ENCODE results near the gene DCAF5. TPM values are rescaled to one million over a fixed set of nuclear protein-coding genes. Genes with fewer than 3 reads are reported as not detected.
"Not testable (repeated sequence)": the region's sequence is repeated elsewhere in the genome, so short reads cannot be mapped to it uniquely, and the experiment has no call there.

The DCAF5 gene
- total RNA-seq, 1 donor from 2014 or later = 56.6 TPM

GRCh38 chr14:69170839-69171238 is 17.9 kb upstream of the DCAF5 start:
- Mint-ChIP-seq H3K4me3 (ENCODE audit: unreplicated experiment) (no peak overlapping the region), H3K27me3 (ENCODE audit: unreplicated experiment) (peaks cover 3% of the 10 kb centered on the region), H3K36me3 (ENCODE audit: unreplicated experiment) (no peaks in the 10 kb centered on the region), H3K9me3 (ENCODE audit: unreplicated experiment) (no peaks in the 10 kb centered on the region), H3K4me1 (ENCODE audit: low read depth, unreplicated experiment) (no peaks in the 10 kb centered on the region), H3K27ac (ENCODE audit: unreplicated experiment) (no peak overlapping the region)
- TF ChIP-seq CTCF (IDR thresholded peaks at IDR 0.05; ENCODE audit: partially characterized antibody, unreplicated experiment) = no peak
- no peak for DNase-seq

GRCh38 chr14:69165787-69166186 is 12.9 kb upstream of the DCAF5 start:
- not testable (repeated sequence) for H3K4me1 Mint-ChIP-seq (ENCODE audit: low read depth, unreplicated experiment); H3K4me3 Mint-ChIP-seq (ENCODE audit: unreplicated experiment); H3K27me3 Mint-ChIP-seq (ENCODE audit: unreplicated experiment); DNase-seq; H3K36me3 Mint-ChIP-seq (ENCODE audit: unreplicated experiment); H3K9me3 Mint-ChIP-seq (ENCODE audit: unreplicated experiment); H3K27ac Mint-ChIP-seq (ENCODE audit: unreplicated experiment)

- Mint-ChIP-seq H3K9me3 (ENCODE audit: unreplicated experiment) (peaks cover 5% of the 10 kb centered on the region), H3K36me3 (ENCODE audit: unreplicated experiment) (no peaks in the 10 kb centered on the region), H3K27ac (ENCODE audit: unreplicated experiment) (no peak overlapping the region), H3K4me1 (ENCODE audit: low read depth, unreplicated experiment) (no peaks in the 10 kb centered on the region), H3K4me3 (ENCODE audit: unreplicated experiment) (no peak overlapping the region), H3K27me3 (ENCODE audit: unreplicated experiment) (no peaks in the 10 kb centered on the region)
- DNase-seq = no peak
- no peak for TF ChIP-seq CTCF (IDR thresholded peaks at IDR 0.05; ENCODE audit: partially characterized antibody, unreplicated experiment)
Measured at GRCh38 chr14:69161590-69161989, 8.7 kb upstream of the DCAF5 start.

GRCh38 chr14:69156224-69156623 is 3.3 kb upstream of the DCAF5 start:
- DNase-seq = no peak
- H3K27me3 Mint-ChIP-seq (ENCODE audit: unreplicated experiment) = peaks cover 6% of the 10 kb centered on the region
- no peaks in the 10 kb centered on the region for H3K36me3 Mint-ChIP-seq (ENCODE audit: unreplicated experiment)
- TF ChIP-seq CTCF (IDR thresholded peaks at IDR 0.05; ENCODE audit: partially characterized antibody, unreplicated experiment) = no peak
- H3K4me1 Mint-ChIP-seq (ENCODE audit: low read depth, unreplicated experiment) = peaks cover 3% of the 10 kb centered on the region
- peaks cover 6% of the 10 kb centered on the region for H3K9me3 Mint-ChIP-seq (ENCODE audit: unreplicated experiment)
- no peak overlapping the region for H3K27ac Mint-ChIP-seq (ENCODE audit: unreplicated experiment)
- no peak overlapping the region for H3K4me3 Mint-ChIP-seq (ENCODE audit: unreplicated experiment)

- H3K27me3 Mint-ChIP-seq (ENCODE audit: unreplicated experiment) = peaks cover 12% of the 10 kb centered on the region
- H3K4me3 Mint-ChIP-seq (ENCODE audit: unreplicated experiment) = no peak overlapping the region
- DNase-seq = no peak
- H3K36me3 Mint-ChIP-seq (ENCODE audit: unreplicated experiment) = no peaks in the 10 kb centered on the region
- peaks cover 12% of the 10 kb centered on the region for H3K4me1 Mint-ChIP-seq (ENCODE audit: low read depth, unreplicated experiment)
- no peak overlapping the region for H3K27ac Mint-ChIP-seq (ENCODE audit: unreplicated experiment)
- peaks cover 9% of the 10 kb centered on the region for H3K9me3 Mint-ChIP-seq (ENCODE audit: unreplicated experiment)
- TF ChIP-seq CTCF (IDR thresholded peaks at IDR 0.05; ENCODE audit: partially characterized antibody, unreplicated experiment) = no peak
Measured at GRCh38 chr14:69154779-69155178, 1.9 kb upstream of the DCAF5 start.

- H3K4me1 Mint-ChIP-seq (ENCODE audit: low read depth, unreplicated experiment) = peaks cover 15% of the 10 kb centered on the region
- no peaks in the 10 kb centered on the region for H3K36me3 Mint-ChIP-seq (ENCODE audit: unreplicated experiment)
- DNase-seq = peak; percentile 31
- TF ChIP-seq CTCF (IDR thresholded peaks at IDR 0.05; ENCODE audit: partially characterized antibody, unreplicated experiment) = no peak
- peaks cover 12% of the 10 kb centered on the region for H3K27me3 Mint-ChIP-seq (ENCODE audit: unreplicated experiment)
- H3K9me3 Mint-ChIP-seq (ENCODE audit: unreplicated experiment) = peaks cover 9% of the 10 kb centered on the region
- peak overlapping the region; percentile 85 for H3K27ac Mint-ChIP-seq (ENCODE audit: unreplicated experiment)
- H3K4me3 Mint-ChIP-seq (ENCODE audit: unreplicated experiment) = peak overlapping the region; percentile 90
Measured at GRCh38 chr14:69153873-69154270, 953 bp upstream of the DCAF5 start.

All from glutamatergic neuron (in vitro differentiated cells).